ENCODE results near the gene MDC1. TPM values are rescaled to one million over a fixed set of nuclear protein-coding genes. Genes with fewer than 3 reads are reported as not detected.

Gene MDC1
- total and polyA plus RNA-seq, 2 donors from 2014 or later = 9.5 to 47.9 TPM

- Histone ChIP-seq H3K4me1 (ENCODE audit: control insufficient read depth in 2 of 3, insufficient read depth in 2 of 3, low read depth in 1 of 3, low read length in 3 of 3) (no peaks in the 10 kb centered on the region), H3K9ac (ENCODE audit: low read length in 3 of 3) (no peak overlapping the region), H3K36me3 (ENCODE audit: control insufficient read depth in 2 of 3, insufficient read depth in 3 of 3, low read length in 3 of 3) (peaks cover 11 to 76% (median 57%) of the 10 kb centered on the region in 3 donors), H3K27ac (ENCODE audit: low read depth in 2 of 2, low read length in 2 of 2) (no peak overlapping the region), H3K9me3 (ENCODE audit: control insufficient read depth in 2 of 3, insufficient read depth in 1 of 3, low read length in 3 of 3) (no peaks in the 10 kb centered on the region), H3K27me3 (ENCODE audit: control insufficient read depth, insufficient read depth, low read length) (no peaks in the 10 kb centered on the region), H3K4me3 (ENCODE audit: low read length in 3 of 3) (no peak overlapping the region)
- DNase-seq = no peak
- TF ChIP-seq CTCF (IDR thresholded peaks at IDR 0.05; ENCODE audit: borderline replicate concordance, extremely low read depth, insufficient read depth) = no peak
- intact Hi-C loops (cut with DNase I) = no loop called here
- FAIRE-seq = no peak
Observed at GRCh38 chr6:30655743-30656094, 61.4 kb downstream of the MDC1 start.

- no peak for TF ChIP-seq CTCF (IDR thresholded peaks at IDR 0.05; ENCODE audit: borderline replicate concordance, extremely low read depth, insufficient read depth)
- Histone ChIP-seq H3K9ac (ENCODE audit: low read length in 3 of 3) (no peak overlapping the region), H3K27me3 (ENCODE audit: control insufficient read depth, insufficient read depth, low read length) (no peaks in the 10 kb centered on the region), H3K4me3 (ENCODE audit: low read length in 3 of 3) (no peak overlapping the region), H3K36me3 (ENCODE audit: control insufficient read depth in 2 of 3, insufficient read depth in 3 of 3, low read length in 3 of 3) (peaks cover 11 to 73% (median 53%) of the 10 kb centered on the region in 3 donors), H3K27ac (ENCODE audit: low read depth in 2 of 2, low read length in 2 of 2) (no peak overlapping the region), H3K4me1 (ENCODE audit: control insufficient read depth in 2 of 3, insufficient read depth in 2 of 3, low read depth in 1 of 3, low read length in 3 of 3) (no peaks in the 10 kb centered on the region), H3K9me3 (ENCODE audit: control insufficient read depth in 2 of 3, insufficient read depth in 1 of 3, low read length in 3 of 3) (no peaks in the 10 kb centered on the region)
- intact Hi-C loops (cut with DNase I) = no loop called here
- no peak for FAIRE-seq
- DNase-seq = no peak
Observed at GRCh38 chr6:30654798-30655742, 62.0 kb downstream of the MDC1 start.

GRCh38 chr6:30651143-30651542 is 65.9 kb downstream of the MDC1 start:
- TF ChIP-seq CTCF (IDR thresholded peaks at IDR 0.05; ENCODE audit: borderline replicate concordance, extremely low read depth, insufficient read depth) = no peak
- FAIRE-seq (no peak), DNase-seq (no peak)

More at GRCh38 chr6:30651143-30651542, 65.9 kb downstream of the MDC1 start:
- intact Hi-C loops (cut with DNase I) = no loop called here
- no peak overlapping the region for H3K4me3 ChIP-seq (ENCODE audit: low read length in 3 of 3)
- peaks cover 11 to 52% (median 28%) of the 10 kb centered on the region in 3 donors for H3K36me3 ChIP-seq (ENCODE audit: control insufficient read depth in 2 of 3, insufficient read depth in 3 of 3, low read length in 3 of 3)
- H3K27me3 ChIP-seq (ENCODE audit: control insufficient read depth, insufficient read depth, low read length) = no peaks in the 10 kb centered on the region
- H3K9ac ChIP-seq (ENCODE audit: low read length in 3 of 3) = no peak overlapping the region
- H3K4me1 ChIP-seq (ENCODE audit: control insufficient read depth in 2 of 3, insufficient read depth in 2 of 3, low read depth in 1 of 3, low read length in 3 of 3) = peaks cover 0 to 10% (median 0%) of the 10 kb centered on the region in 3 donors
- H3K27ac ChIP-seq (ENCODE audit: low read depth in 2 of 2, low read length in 2 of 2) = no peak overlapping the region
- no peaks in the 10 kb centered on the region for H3K9me3 ChIP-seq (ENCODE audit: control insufficient read depth in 2 of 3, insufficient read depth in 1 of 3, low read length in 3 of 3)

Other genes starting within 250 kb of the MDC1 start
- gene HLA-E, start 227.8 kb downstream of the MDC1 start, total RNA-seq = 525 TPM
- 387 TPM for gene HLA-E, start 227.8 kb downstream of the MDC1 start, polyA plus RNA-seq (ENCODE audit: insufficient read depth, low read depth, low replicate concordance)
- gene GNL1, start 160.8 kb downstream of the MDC1 start, total RNA-seq = 70.4 TPM
- gene GNL1, start 160.8 kb downstream of the MDC1 start, polyA plus RNA-seq (ENCODE audit: insufficient read depth, low read depth, low replicate concordance) = 64.9 TPM
- gene PRR3, start 160.0 kb downstream of the MDC1 start, total RNA-seq = 9.3 TPM
- 7.9 TPM for gene PRR3, start 160.0 kb downstream of the MDC1 start, polyA plus RNA-seq (ENCODE audit: insufficient read depth, low read depth, low replicate concordance)
- 47.2 TPM for gene ABCF1, start 145.8 kb downstream of the MDC1 start, total RNA-seq
- 32.9 TPM for gene ABCF1, start 145.8 kb downstream of the MDC1 start, polyA plus RNA-seq (ENCODE audit: insufficient read depth, low read depth, low replicate concordance)
- 65.0 TPM for gene PPP1R10, start 100.0 kb downstream of the MDC1 start, total RNA-seq
- gene PPP1R10, start 100.0 kb downstream of the MDC1 start, polyA plus RNA-seq (ENCODE audit: insufficient read depth, low read depth, low replicate concordance) = 19.7 TPM
- 62.1 TPM for gene MRPS18B, start 99.4 kb downstream of the MDC1 start, total RNA-seq
- 135 TPM for gene MRPS18B, start 99.4 kb downstream of the MDC1 start, polyA plus RNA-seq (ENCODE audit: insufficient read depth, low read depth, low replicate concordance)
- 10.4 TPM for gene ATAT1, start 90.4 kb downstream of the MDC1 start, total RNA-seq
- 12.4 TPM for gene ATAT1, start 90.4 kb downstream of the MDC1 start, polyA plus RNA-seq (ENCODE audit: insufficient read depth, low read depth, low replicate concordance)
- gene C6orf136, start 70.1 kb downstream of the MDC1 start, total RNA-seq = 27.4 TPM
- gene C6orf136, start 70.1 kb downstream of the MDC1 start, polyA plus RNA-seq (ENCODE audit: insufficient read depth, low read depth, low replicate concordance) = 45.6 TPM
- 30.5 TPM for gene DHX16, start 44.3 kb downstream of the MDC1 start, total RNA-seq
- gene DHX16, start 44.3 kb downstream of the MDC1 start, polyA plus RNA-seq (ENCODE audit: insufficient read depth, low read depth, low replicate concordance) = 26.7 TPM
- gene PPP1R18, start 30.6 kb downstream of the MDC1 start, total RNA-seq = 51.9 TPM
- gene PPP1R18, start 30.6 kb downstream of the MDC1 start, polyA plus RNA-seq (ENCODE audit: insufficient read depth, low read depth, low replicate concordance) = 17.1 TPM
- gene NRM, start 26.3 kb downstream of the MDC1 start, total RNA-seq = 14.2 TPM
- gene NRM, start 26.3 kb downstream of the MDC1 start, polyA plus RNA-seq (ENCODE audit: insufficient read depth, low read depth, low replicate concordance) = 14.2 TPM
- 295 TPM for gene TUBB, start 3.1 kb upstream of the MDC1 start, total RNA-seq
- gene TUBB, start 3.1 kb upstream of the MDC1 start, polyA plus RNA-seq (ENCODE audit: insufficient read depth, low read depth, low replicate concordance) = 197 TPM
- gene FLOT1, start 25.4 kb upstream of the MDC1 start, total RNA-seq = 227 TPM
- gene FLOT1, start 25.4 kb upstream of the MDC1 start, polyA plus RNA-seq (ENCODE audit: insufficient read depth, low read depth, low replicate concordance) = 317 TPM
- 59.5 TPM for gene IER3, start 27.3 kb upstream of the MDC1 start, total RNA-seq
- 94.3 TPM for gene IER3, start 27.3 kb upstream of the MDC1 start, polyA plus RNA-seq (ENCODE audit: insufficient read depth, low read depth, low replicate concordance)
- 362 TPM for gene DDR1, start 167.2 kb upstream of the MDC1 start, total RNA-seq
- 95.8 TPM for gene DDR1, start 167.2 kb upstream of the MDC1 start, polyA plus RNA-seq (ENCODE audit: insufficient read depth, low read depth, low replicate concordance)
- 39.3 TPM for gene GTF2H4, start 190.9 kb upstream of the MDC1 start, total RNA-seq
- gene GTF2H4, start 190.9 kb upstream of the MDC1 start, polyA plus RNA-seq (ENCODE audit: insufficient read depth, low read depth, low replicate concordance) = 20.9 TPM
- gene VARS2, start 197.0 kb upstream of the MDC1 start, total RNA-seq = 34.5 TPM
- 30.4 TPM for gene VARS2, start 197.0 kb upstream of the MDC1 start, polyA plus RNA-seq (ENCODE audit: insufficient read depth, low read depth, low replicate concordance)
- gene SFTA2, start 214.9 kb upstream of the MDC1 start, total RNA-seq = 30.5 TPM
- gene SFTA2, start 214.9 kb upstream of the MDC1 start, polyA plus RNA-seq (ENCODE audit: insufficient read depth, low read depth, low replicate concordance) = 7.4 TPM
- 0.13 TPM for gene MUCL3, start 223.7 kb upstream of the MDC1 start, total RNA-seq
- not detected for gene MUCL3, start 223.7 kb upstream of the MDC1 start, polyA plus RNA-seq (ENCODE audit: insufficient read depth, low read depth, low replicate concordance)

All from kidney (tissue), 14 donors.